Activated gamma-delta T cell (primary cell): ENCODE results near the gene DCST1.
"Not testable (repeated sequence)": the region's sequence is repeated elsewhere in the genome, so short reads cannot be mapped to it uniquely, and the experiment has no call there.

Experiments
- DNase-seq: peaks from one replicate; lab custom pipeline; 2025; lab: John Stamatoyannopoulos, UW
- total RNA-seq, 2 donors: gene quantifications; one replicate each; lab custom pipeline; 2026; lab: John Stamatoyannopoulos, UW

Gene DCST1
- 0 to 0.17 reads per million in 2 donors for total RNA-seq

- no peak for DNase-seq
Measured at GRCh38 chr1:155033524-155033923, at the start of gene DCST1, which contains the start of gene DCST2. TSS of gene DCST1 (plus strand) at chr1:155033824. CDS start at chr1:155034037, 213 bp downstream. TSS of gene DCST2 (minus strand) at chr1:155033781. CDS start at chr1:155033701, 80 bp downstream.

- DNase-seq, result not testable (repeated sequence)
Measured at GRCh38 chr1:154986736-154987135, 46.9 kb upstream of the DCST1 start.

GRCh38 chr1:154987326-154987725, 46.3 kb upstream of the DCST1 start:
- DNase-seq, result no peak

GRCh38 chr1:154988058-154988954, 45.3 kb upstream of the DCST1 start:
- DNase-seq, result no peak

- no peak for DNase-seq
Measured at GRCh38 chr1:154989195-154989860, 44.3 kb upstream of the DCST1 start.

GRCh38 chr1:154990276-154990675, 43.3 kb upstream of the DCST1 start:
- no peak for DNase-seq

GRCh38 chr1:154992721-154993571, 40.7 kb upstream of the DCST1 start:
- no peak for DNase-seq

- no peak for DNase-seq
Measured at GRCh38 chr1:154993572-154994268, 39.9 kb upstream of the DCST1 start, which contains the start of gene LENEP. TSS of gene LENEP (plus strand) at chr1:154993586. CDS start at chr1:154993608, 22 bp downstream.

GRCh38 chr1:154994269-154994587, 39.4 kb upstream of the DCST1 start:
- no peak for DNase-seq

GRCh38 chr1:154994591-154994990, 39.0 kb upstream of the DCST1 start:
- no peak for DNase-seq

- not testable (repeated sequence) for DNase-seq
Measured at GRCh38 chr1:154995301-154995983, 38.2 kb upstream of the DCST1 start.

GRCh38 chr1:154996966-154997701, 36.5 kb upstream of the DCST1 start:
- no peak for DNase-seq

- DNase-seq, result no peak
Measured at GRCh38 chr1:154998201-154998780, 35.3 kb upstream of the DCST1 start.

- peak; percentile 34 for DNase-seq
Measured at GRCh38 chr1:154998818-154999570, 34.6 kb upstream of the DCST1 start.

GRCh38 chr1:154999571-155000410, 33.8 kb upstream of the DCST1 start:
- no peak for DNase-seq

- DNase-seq, result no peak
Measured at GRCh38 chr1:155000411-155000725, 33.3 kb upstream of the DCST1 start.

GRCh38 chr1:155000726-155001424, 32.7 kb upstream of the DCST1 start:
- peak; percentile 85 for DNase-seq

- DNase-seq, result no peak
Measured at GRCh38 chr1:155001425-155001674, 32.3 kb upstream of the DCST1 start.
